HEK293 (cell line): ENCODE measurements around the gene HADHA.

ENCODE experiments used
- IKZF3 ChIP-seq: fragments of 450-650 bp; IDR thresholded peaks from 2 replicates; pipeline ENCODE4 v1.5.0; 2018; ENCODE audit warnings: missing biosample characterization, mild to moderate bottlenecking, missing genetic modification characterization, moderate library complexity
- KLF10 ChIP-seq: fragments of 450-650 bp; IDR thresholded peaks from 2 replicates; pipeline ENCODE4 v1.5.1; 2018; ENCODE audit warnings: missing biosample characterization, mild to moderate bottlenecking, missing genetic modification characterization
- KLF8 ChIP-seq: fragments of 450-650 bp; formaldehyde crosslinking; IDR thresholded peaks from 2 replicates; pipeline ENCODE4 v1.5.1; 2016; ENCODE audit warnings: missing biosample characterization, missing genetic modification characterization
- OSR2 ChIP-seq: fragments of 450-650 bp; formaldehyde crosslinking; IDR thresholded peaks from 2 replicates; pipeline ENCODE4 v1.5.1; 2016; ENCODE audit warnings: missing biosample characterization, missing genetic modification characterization
- OVOL3 ChIP-seq: fragments of 450-650 bp; formaldehyde crosslinking; IDR thresholded peaks from 2 replicates; pipeline ENCODE4 v1.5.1; 2016; ENCODE audit warnings: missing biosample characterization, missing genetic modification characterization
- PRDM1 ChIP-seq: fragments of 450-650 bp; formaldehyde crosslinking; IDR thresholded peaks from 2 replicates; pipeline ENCODE4; 2016; ENCODE audit warnings: missing biosample characterization, missing genetic modification characterization
- SCRT1 ChIP-seq: fragments of 450-650 bp; formaldehyde crosslinking; IDR thresholded peaks from 2 replicates; pipeline ENCODE4 v1.5.1; 2016; ENCODE audit warnings: missing biosample characterization, missing genetic modification characterization, borderline replicate concordance
- YY1 ChIP-seq: fragments of 450-650 bp; formaldehyde crosslinking; IDR thresholded peaks from 2 replicates; pipeline ENCODE4 v1.5.1; 2018; ENCODE audit warnings: missing biosample characterization, missing genetic modification characterization
- ZBTB48 ChIP-seq: fragments of 450-650 bp; formaldehyde crosslinking; IDR thresholded peaks from 2 replicates; pipeline ENCODE4 v1.5.1; 2016; ENCODE audit warnings: missing biosample characterization, missing genetic modification characterization
- ZIC2 ChIP-seq: fragments of 450-650 bp; formaldehyde crosslinking; IDR thresholded peaks from 2 replicates; pipeline ENCODE4 v1.5.1; 2016; ENCODE audit warnings: missing biosample characterization, missing genetic modification characterization
- ZNF184 ChIP-seq: fragments of 450-650 bp; IDR thresholded peaks from 2 replicates; pipeline ENCODE4 v1.5.1; 2018; ENCODE audit warnings: missing biosample characterization, mild to moderate bottlenecking, missing genetic modification characterization
- ZNF19 ChIP-seq: fragments of 450-650 bp; formaldehyde crosslinking; IDR thresholded peaks from 2 replicates; pipeline ENCODE4; 2016; ENCODE audit warnings: missing biosample characterization, missing genetic modification characterization, low read depth
- ZNF23 ChIP-seq: fragments of 450-650 bp; formaldehyde crosslinking; IDR thresholded peaks from 2 replicates; pipeline ENCODE4 v1.5.1; 2016; ENCODE audit warnings: missing biosample characterization, missing genetic modification characterization, borderline replicate concordance
- ZNF302 ChIP-seq: fragments of 450-650 bp; formaldehyde crosslinking; IDR thresholded peaks from 2 replicates; pipeline ENCODE4 v1.5.1; 2016; ENCODE audit warnings: missing biosample characterization, missing genetic modification characterization, low read depth
- ZNF394 ChIP-seq: fragments of 450-650 bp; formaldehyde crosslinking; IDR thresholded peaks from 2 replicates; pipeline ENCODE4 v1.5.1; 2016; ENCODE audit warnings: missing biosample characterization, missing genetic modification characterization, mild to moderate bottlenecking, moderate library complexity, borderline replicate concordance
- ZNF561 ChIP-seq: fragments of 450-650 bp; IDR thresholded peaks from 2 replicates; pipeline ENCODE4 v1.5.1; 2018; ENCODE audit warnings: missing biosample characterization, missing genetic modification characterization, borderline replicate concordance
- ZNF660 ChIP-seq: fragments of 450-650 bp; IDR thresholded peaks from 2 replicates; pipeline ENCODE4 v1.5.1; 2018; ENCODE audit warnings: missing biosample characterization, mild to moderate bottlenecking, missing genetic modification characterization
- ZNF837 ChIP-seq: fragments of 450-650 bp; formaldehyde crosslinking; IDR thresholded peaks from 2 replicates; pipeline ENCODE4 v1.5.1; 2016; ENCODE audit warnings: missing biosample characterization, missing genetic modification characterization
- TF ChIP-seq, protein P1 (sequence below): fragments of 450-650 bp; formaldehyde crosslinking; IDR thresholded peaks from 2 replicates; pipeline ENCODE4 v1.5.1; 2017; ENCODE audit warnings: missing biosample characterization, missing genetic modification characterization
- TF ChIP-seq, protein P2 (sequence below): fragments of 450-650 bp; formaldehyde crosslinking; IDR thresholded peaks from 2 replicates; pipeline ENCODE4 v1.5.1; 2016; ENCODE audit warnings: missing biosample characterization, missing genetic modification characterization, low read depth
- TF ChIP-seq, protein P3 (sequence below): fragments of 450-650 bp; formaldehyde crosslinking; optimal IDR thresholded peaks from 2 replicates; pipeline ENCODE3; 2016; ENCODE audit warnings: missing biosample characterization, mild to moderate bottlenecking, missing genetic modification characterization
- TF ChIP-seq, protein P4 (sequence below): fragments of 450-650 bp; formaldehyde crosslinking; IDR thresholded peaks from 2 replicates; pipeline ENCODE4 v1.5.1; 2016; ENCODE audit warnings: missing biosample characterization, missing genetic modification characterization
- TF ChIP-seq, protein P5 (sequence below): fragments of 450-650 bp; formaldehyde crosslinking; IDR thresholded peaks from 2 replicates; pipeline ENCODE4 v1.5.1; 2016; ENCODE audit warnings: missing biosample characterization, missing genetic modification characterization
- TF ChIP-seq, protein P6 (sequence below): fragments of 450-650 bp; formaldehyde crosslinking; IDR thresholded peaks from 2 replicates; pipeline ENCODE4 v1.5.1; 2016; ENCODE audit warnings: missing biosample characterization, missing genetic modification characterization

Gene HADHA

DNA sequence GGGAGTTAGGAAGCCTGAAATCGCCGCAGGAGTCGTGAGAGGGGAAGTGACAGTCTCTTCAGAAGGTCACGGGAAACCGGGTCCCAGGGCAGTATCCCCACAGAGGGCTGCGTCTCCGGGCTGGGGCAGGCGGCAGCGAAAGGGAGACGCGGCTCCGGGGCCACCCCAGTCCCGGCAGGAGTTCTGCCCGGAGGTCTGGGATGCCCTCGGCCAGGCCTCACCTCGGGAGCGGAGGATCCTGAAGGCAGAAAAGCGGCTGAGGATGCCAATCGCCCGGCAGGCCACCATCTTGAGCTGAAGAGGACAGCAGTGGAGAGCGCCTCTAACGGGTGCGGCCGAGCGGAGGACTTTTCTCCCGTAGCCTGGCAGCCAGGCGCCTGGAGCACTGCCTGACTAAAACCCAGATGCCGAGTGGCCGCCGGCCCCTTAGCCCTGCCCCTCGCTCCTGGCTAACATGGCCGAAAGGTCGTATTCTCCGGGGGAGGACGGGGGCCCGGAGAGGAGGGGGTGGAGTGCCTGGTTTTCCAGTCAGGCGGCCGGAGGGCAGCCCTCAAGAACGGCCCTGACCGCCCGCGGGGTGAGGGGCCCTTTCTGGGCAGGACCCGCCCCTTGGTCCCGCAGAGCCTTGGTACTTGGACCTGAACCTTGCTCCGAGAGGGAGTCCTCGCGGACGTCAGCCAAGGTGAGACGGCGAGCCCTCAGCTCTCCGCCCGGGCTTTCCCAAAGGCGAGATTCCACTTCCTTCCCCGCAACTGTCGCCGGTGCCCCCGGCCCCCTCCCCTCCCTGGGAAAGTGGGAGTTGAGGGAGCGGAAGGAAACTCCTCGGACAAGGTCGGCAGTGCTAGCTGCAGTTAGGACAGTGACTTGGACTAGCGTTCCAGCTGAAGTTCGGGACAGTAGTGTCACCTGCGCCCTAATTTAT is at the start of gene HADHA, which contains the start of gene HADHB (continued):
- TF ChIP-seq, protein P1, sequence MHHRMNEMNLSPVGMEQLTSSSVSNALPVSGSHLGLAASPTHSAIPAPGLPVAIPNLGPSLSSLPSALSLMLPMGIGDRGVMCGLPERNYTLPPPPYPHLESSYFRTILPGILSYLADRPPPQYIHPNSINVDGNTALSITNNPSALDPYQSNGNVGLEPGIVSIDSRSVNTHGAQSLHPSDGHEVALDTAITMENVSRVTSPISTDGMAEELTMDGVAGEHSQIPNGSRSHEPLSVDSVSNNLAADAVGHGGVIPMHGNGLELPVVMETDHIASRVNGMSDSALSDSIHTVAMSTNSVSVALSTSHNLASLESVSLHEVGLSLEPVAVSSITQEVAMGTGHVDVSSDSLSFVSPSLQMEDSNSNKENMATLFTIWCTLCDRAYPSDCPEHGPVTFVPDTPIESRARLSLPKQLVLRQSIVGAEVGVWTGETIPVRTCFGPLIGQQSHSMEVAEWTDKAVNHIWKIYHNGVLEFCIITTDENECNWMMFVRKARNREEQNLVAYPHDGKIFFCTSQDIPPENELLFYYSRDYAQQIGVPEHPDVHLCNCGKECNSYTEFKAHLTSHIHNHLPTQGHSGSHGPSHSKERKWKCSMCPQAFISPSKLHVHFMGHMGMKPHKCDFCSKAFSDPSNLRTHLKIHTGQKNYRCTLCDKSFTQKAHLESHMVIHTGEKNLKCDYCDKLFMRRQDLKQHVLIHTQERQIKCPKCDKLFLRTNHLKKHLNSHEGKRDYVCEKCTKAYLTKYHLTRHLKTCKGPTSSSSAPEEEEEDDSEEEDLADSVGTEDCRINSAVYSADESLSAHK (tag by site-specific recombination): no peak
- TF ChIP-seq, protein P2, sequence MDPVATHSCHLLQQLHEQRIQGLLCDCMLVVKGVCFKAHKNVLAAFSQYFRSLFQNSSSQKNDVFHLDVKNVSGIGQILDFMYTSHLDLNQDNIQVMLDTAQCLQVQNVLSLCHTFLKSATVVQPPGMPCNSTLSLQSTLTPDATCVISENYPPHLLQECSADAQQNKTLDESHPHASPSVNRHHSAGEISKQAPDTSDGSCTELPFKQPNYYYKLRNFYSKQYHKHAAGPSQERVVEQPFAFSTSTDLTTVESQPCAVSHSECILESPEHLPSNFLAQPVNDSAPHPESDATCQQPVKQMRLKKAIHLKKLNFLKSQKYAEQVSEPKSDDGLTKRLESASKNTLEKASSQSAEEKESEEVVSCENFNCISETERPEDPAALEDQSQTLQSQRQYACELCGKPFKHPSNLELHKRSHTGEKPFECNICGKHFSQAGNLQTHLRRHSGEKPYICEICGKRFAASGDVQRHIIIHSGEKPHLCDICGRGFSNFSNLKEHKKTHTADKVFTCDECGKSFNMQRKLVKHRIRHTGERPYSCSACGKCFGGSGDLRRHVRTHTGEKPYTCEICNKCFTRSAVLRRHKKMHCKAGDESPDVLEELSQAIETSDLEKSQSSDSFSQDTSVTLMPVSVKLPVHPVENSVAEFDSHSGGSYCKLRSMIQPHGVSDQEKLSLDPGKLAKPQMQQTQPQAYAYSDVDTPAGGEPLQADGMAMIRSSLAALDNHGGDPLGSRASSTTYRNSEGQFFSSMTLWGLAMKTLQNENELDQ: no peak
- TF ChIP-seq IKZF3 (tag by site-specific recombination) (no peak), ZNF660 (peak; percentile 67; the same call in 1 of the 2 replicates), ZNF23 (tag by site-specific recombination) (no peak), ZNF561 (tag by site-specific recombination) (0 out of 2 replicates have a peak, but pooled peaks have one; percentile 63), SCRT1 (tag by site-specific recombination) (no peak), KLF10 (tag by site-specific recombination) (0 out of 2 replicates have a peak, but pooled peaks have one; percentile 93), KLF8 (peak; percentile 87), ZIC2 (peak; percentile 61), OSR2 (tag by site-specific recombination) (no peak), PRDM1 (tag by site-specific recombination) (peak; percentile 68; the same call in 1 of the 2 replicates), ZNF184 (no peak), ZNF19 (tag by site-specific recombination) (no peak), ZNF302 (tag by site-specific recombination) (no peak), ZBTB48 (tag by site-specific recombination) (peak; percentile 95), OVOL3 (tag by site-specific recombination) (peak; percentile 76; the same call in 1 of the 2 replicates), YY1 (tag by site-specific recombination) (peak; percentile 69), ZNF394 (tag by site-specific recombination) (peak; percentile 15; the same call in 1 of the 2 replicates), ZNF837 (tag by site-specific recombination) (no peak)
- TF ChIP-seq, protein P3, sequence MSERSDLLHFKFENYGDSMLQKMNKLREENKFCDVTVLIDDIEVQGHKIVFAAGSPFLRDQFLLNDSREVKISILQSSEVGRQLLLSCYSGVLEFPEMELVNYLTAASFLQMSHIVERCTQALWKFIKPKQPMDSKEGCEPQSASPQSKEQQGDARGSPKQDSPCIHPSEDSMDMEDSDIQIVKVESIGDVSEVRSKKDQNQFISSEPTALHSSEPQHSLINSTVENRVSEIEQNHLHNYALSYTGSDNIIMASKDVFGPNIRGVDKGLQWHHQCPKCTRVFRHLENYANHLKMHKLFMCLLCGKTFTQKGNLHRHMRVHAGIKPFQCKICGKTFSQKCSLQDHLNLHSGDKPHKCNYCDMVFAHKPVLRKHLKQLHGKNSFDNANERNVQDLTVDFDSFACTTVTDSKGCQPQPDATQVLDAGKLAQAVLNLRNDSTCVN (tag by site-specific recombination): peak; percentile 42
- TF ChIP-seq, protein P4, sequence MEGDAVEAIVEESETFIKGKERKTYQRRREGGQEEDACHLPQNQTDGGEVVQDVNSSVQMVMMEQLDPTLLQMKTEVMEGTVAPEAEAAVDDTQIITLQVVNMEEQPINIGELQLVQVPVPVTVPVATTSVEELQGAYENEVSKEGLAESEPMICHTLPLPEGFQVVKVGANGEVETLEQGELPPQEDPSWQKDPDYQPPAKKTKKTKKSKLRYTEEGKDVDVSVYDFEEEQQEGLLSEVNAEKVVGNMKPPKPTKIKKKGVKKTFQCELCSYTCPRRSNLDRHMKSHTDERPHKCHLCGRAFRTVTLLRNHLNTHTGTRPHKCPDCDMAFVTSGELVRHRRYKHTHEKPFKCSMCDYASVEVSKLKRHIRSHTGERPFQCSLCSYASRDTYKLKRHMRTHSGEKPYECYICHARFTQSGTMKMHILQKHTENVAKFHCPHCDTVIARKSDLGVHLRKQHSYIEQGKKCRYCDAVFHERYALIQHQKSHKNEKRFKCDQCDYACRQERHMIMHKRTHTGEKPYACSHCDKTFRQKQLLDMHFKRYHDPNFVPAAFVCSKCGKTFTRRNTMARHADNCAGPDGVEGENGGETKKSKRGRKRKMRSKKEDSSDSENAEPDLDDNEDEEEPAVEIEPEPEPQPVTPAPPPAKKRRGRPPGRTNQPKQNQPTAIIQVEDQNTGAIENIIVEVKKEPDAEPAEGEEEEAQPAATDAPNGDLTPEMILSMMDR: peak; percentile 86
- TF ChIP-seq, protein P5, sequence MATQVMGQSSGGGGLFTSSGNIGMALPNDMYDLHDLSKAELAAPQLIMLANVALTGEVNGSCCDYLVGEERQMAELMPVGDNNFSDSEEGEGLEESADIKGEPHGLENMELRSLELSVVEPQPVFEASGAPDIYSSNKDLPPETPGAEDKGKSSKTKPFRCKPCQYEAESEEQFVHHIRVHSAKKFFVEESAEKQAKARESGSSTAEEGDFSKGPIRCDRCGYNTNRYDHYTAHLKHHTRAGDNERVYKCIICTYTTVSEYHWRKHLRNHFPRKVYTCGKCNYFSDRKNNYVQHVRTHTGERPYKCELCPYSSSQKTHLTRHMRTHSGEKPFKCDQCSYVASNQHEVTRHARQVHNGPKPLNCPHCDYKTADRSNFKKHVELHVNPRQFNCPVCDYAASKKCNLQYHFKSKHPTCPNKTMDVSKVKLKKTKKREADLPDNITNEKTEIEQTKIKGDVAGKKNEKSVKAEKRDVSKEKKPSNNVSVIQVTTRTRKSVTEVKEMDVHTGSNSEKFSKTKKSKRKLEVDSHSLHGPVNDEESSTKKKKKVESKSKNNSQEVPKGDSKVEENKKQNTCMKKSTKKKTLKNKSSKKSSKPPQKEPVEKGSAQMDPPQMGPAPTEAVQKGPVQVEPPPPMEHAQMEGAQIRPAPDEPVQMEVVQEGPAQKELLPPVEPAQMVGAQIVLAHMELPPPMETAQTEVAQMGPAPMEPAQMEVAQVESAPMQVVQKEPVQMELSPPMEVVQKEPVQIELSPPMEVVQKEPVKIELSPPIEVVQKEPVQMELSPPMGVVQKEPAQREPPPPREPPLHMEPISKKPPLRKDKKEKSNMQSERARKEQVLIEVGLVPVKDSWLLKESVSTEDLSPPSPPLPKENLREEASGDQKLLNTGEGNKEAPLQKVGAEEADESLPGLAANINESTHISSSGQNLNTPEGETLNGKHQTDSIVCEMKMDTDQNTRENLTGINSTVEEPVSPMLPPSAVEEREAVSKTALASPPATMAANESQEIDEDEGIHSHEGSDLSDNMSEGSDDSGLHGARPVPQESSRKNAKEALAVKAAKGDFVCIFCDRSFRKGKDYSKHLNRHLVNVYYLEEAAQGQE (tag by site-specific recombination): peak; percentile 91
- TF ChIP-seq, protein P6, sequence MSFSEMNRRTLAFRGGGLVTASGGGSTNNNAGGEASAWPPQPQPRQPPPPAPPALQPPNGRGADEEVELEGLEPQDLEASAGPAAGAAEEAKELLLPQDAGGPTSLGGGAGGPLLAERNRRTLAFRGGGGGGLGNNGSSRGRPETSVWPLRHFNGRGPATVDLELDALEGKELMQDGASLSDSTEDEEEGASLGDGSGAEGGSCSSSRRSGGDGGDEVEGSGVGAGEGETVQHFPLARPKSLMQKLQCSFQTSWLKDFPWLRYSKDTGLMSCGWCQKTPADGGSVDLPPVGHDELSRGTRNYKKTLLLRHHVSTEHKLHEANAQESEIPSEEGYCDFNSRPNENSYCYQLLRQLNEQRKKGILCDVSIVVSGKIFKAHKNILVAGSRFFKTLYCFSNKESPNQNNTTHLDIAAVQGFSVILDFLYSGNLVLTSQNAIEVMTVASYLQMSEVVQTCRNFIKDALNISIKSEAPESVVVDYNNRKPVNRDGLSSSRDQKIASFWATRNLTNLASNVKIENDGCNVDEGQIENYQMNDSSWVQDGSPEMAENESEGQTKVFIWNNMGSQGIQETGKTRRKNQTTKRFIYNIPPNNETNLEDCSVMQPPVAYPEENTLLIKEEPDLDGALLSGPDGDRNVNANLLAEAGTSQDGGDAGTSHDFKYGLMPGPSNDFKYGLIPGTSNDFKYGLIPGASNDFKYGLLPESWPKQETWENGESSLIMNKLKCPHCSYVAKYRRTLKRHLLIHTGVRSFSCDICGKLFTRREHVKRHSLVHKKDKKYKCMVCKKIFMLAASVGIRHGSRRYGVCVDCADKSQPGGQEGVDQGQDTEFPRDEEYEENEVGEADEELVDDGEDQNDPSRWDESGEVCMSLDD: no peak
